Omental fat pad (tissue), 4 donors: ENCODE results near the gene LMNA. TPM values are rescaled to one million over a fixed set of nuclear protein-coding genes. Genes with fewer than 3 reads are reported as not detected.
A peak's percentile ranks its signal among the peaks of the same experiment; 100 is the strongest.

ENCODE experiments used
- ATAC-seq: fragments of 150-250 bp; one replicate; pipeline ENCODE4 v1.9.1; 2016; ENCODE audit warnings: mild to moderate bottlenecking, moderate library complexity; ENCODE audit not compliant: low FRiP score
- DNase-seq: peaks from one replicate; pipeline ENCODE4 v3.0.0-alpha.2; 2019; ENCODE audit warnings: low spot score
- CTCF ChIP-seq, 3 donors: fragments of 450-650 bp; IDR thresholded peaks; one replicate each; pipeline ENCODE4 v1.5.1; 2016 to 2017; ENCODE audit warnings: antibody characterized with exemption in 3 of 3, mild to moderate bottlenecking in 3 of 3, moderate library complexity in 2 of 3
- total RNA-seq, 4 donors: library from RNA; depleted of rRNA; stranded (reverse); fragments of >200 nt; gene quantifications; one replicate each; pipeline ENCODE4 v1.1.0, GENCODE V29; 2016

The LMNA gene
- total RNA-seq, 4 donors from 2014 or later, result 288 to 1,820 (median 589) TPM

GRCh38 chr1:156148216-156148615 lies 33.7 kb downstream of the LMNA start:
- no peak for TF ChIP-seq CTCF (IDR thresholded peaks at IDR 0.05)
- ATAC-seq, result no peak
- no peak for DNase-seq

GRCh38 chr1:156149374-156150332 lies 35.1 kb downstream of the LMNA start:
- no peak for TF ChIP-seq CTCF (IDR thresholded peaks at IDR 0.05)
- ATAC-seq (no peak), DNase-seq (no peak)

- ATAC-seq, result no peak
- TF ChIP-seq CTCF (IDR thresholded peaks at IDR 0.05), result no peak
- no peak for DNase-seq
These were observed 36.0 kb downstream of the LMNA start for GRCh38 chr1:156150333-156151011.

- ATAC-seq (no peak), DNase-seq (no peak)
- no peak for TF ChIP-seq CTCF (IDR thresholded peaks at IDR 0.05)
These were observed 36.7 kb downstream of the LMNA start for GRCh38 chr1:156151093-156151688.

GRCh38 chr1:156152628-156153027 lies 38.1 kb downstream of the LMNA start:
- ATAC-seq, result peak; percentile 10
- no peak for DNase-seq
- TF ChIP-seq CTCF (IDR thresholded peaks at IDR 0.05), result no peak

GRCh38 chr1:156153362-156153761 lies 38.9 kb downstream of the LMNA start, which contains the start of gene SEMA4A:
SEMA4A (plus strand) TSS chr1:156153585; CDS start chr1:156154579, 994 bp downstream.
- no peak for TF ChIP-seq CTCF (IDR thresholded peaks at IDR 0.05)
- ATAC-seq, result no peak
- no peak for DNase-seq
